ENCODE data around the gene TMEM141. TPM values are rescaled to one million over a fixed set of nuclear protein-coding genes. Genes with fewer than 3 reads are reported as not detected.
A peak's percentile ranks its signal among the peaks of the same experiment; 100 is the strongest.
"Not testable (repeated sequence)": the region's sequence is repeated elsewhere in the genome, so short reads cannot be mapped to it uniquely, and the experiment has no call there.

TMEM141 gene
- total RNA-seq, 1 donor from 2014 or later = 69.8 TPM

GRCh38 chr9:136784249-136784996 is 6.7 kb upstream of the TMEM141 start:
- peaks cover 2% of the 10 kb centered on the region for H3K27me3 ChIP-seq (ENCODE audit: control insufficient read depth, insufficient read depth, low read length)
- H3K4me3 ChIP-seq (ENCODE audit: low read depth, low read length) = no peak overlapping the region
- no peak for TF ChIP-seq CTCF (IDR thresholded peaks at IDR 0.05; ENCODE audit: insufficient read depth, low read length, poor library complexity, severe bottlenecking)
- no peaks in the 10 kb centered on the region for H3K36me3 ChIP-seq (ENCODE audit: control insufficient read depth, insufficient read depth, low read length)
- no peak for DNase-seq (ENCODE audit: low read depth)

GRCh38 chr9:136784997-136785361 is 6.2 kb upstream of the TMEM141 start:
- peaks cover 2% of the 10 kb centered on the region for H3K27me3 ChIP-seq (ENCODE audit: control insufficient read depth, insufficient read depth, low read length)
- no peak overlapping the region for H3K4me3 ChIP-seq (ENCODE audit: low read depth, low read length)
- H3K36me3 ChIP-seq (ENCODE audit: control insufficient read depth, insufficient read depth, low read length) = no peaks in the 10 kb centered on the region
- DNase-seq (ENCODE audit: low read depth) = no peak
- TF ChIP-seq CTCF (IDR thresholded peaks at IDR 0.05; ENCODE audit: insufficient read depth, low read length, poor library complexity, severe bottlenecking) = no peak

GRCh38 chr9:136785565-136786355 is 5.4 kb upstream of the TMEM141 start:
- not testable (repeated sequence) for H3K4me3 ChIP-seq (ENCODE audit: low read depth, low read length); H3K36me3 ChIP-seq (ENCODE audit: control insufficient read depth, insufficient read depth, low read length); H3K27me3 ChIP-seq (ENCODE audit: control insufficient read depth, insufficient read depth, low read length); DNase-seq (ENCODE audit: low read depth)

GRCh38 chr9:136786451-136786850 is 4.7 kb upstream of the TMEM141 start:
- Histone ChIP-seq H3K27me3 (ENCODE audit: control insufficient read depth, insufficient read depth, low read length) (no peaks in the 10 kb centered on the region), H3K4me3 (ENCODE audit: low read depth, low read length) (no peak overlapping the region), H3K36me3 (ENCODE audit: control insufficient read depth, insufficient read depth, low read length) (no peaks in the 10 kb centered on the region)
- no peak for TF ChIP-seq CTCF (IDR thresholded peaks at IDR 0.05; ENCODE audit: insufficient read depth, low read length, poor library complexity, severe bottlenecking)
- DNase-seq (ENCODE audit: low read depth) = no peak

- H3K4me3 ChIP-seq (ENCODE audit: low read depth, low read length); H3K27me3 ChIP-seq (ENCODE audit: control insufficient read depth, insufficient read depth, low read length); H3K36me3 ChIP-seq (ENCODE audit: control insufficient read depth, insufficient read depth, low read length); DNase-seq (ENCODE audit: low read depth): not testable (repeated sequence)
Measured at GRCh38 chr9:136786983-136787382, 4.2 kb upstream of the TMEM141 start.

- H3K27me3 ChIP-seq (ENCODE audit: control insufficient read depth, insufficient read depth, low read length) = no peaks in the 10 kb centered on the region
- TF ChIP-seq CTCF (IDR thresholded peaks at IDR 0.05; ENCODE audit: insufficient read depth, low read length, poor library complexity, severe bottlenecking) = peak; percentile 75
- no peaks in the 10 kb centered on the region for H3K36me3 ChIP-seq (ENCODE audit: control insufficient read depth, insufficient read depth, low read length)
- DNase-seq (ENCODE audit: low read depth) = no peak
- no peak overlapping the region for H3K4me3 ChIP-seq (ENCODE audit: low read depth, low read length)
Measured at GRCh38 chr9:136787690-136788400, 3.3 kb upstream of the TMEM141 start.

GRCh38 chr9:136788644-136789522 is 2.3 kb upstream of the TMEM141 start:
- not testable (repeated sequence) for H3K36me3 ChIP-seq (ENCODE audit: control insufficient read depth, insufficient read depth, low read length); H3K4me3 ChIP-seq (ENCODE audit: low read depth, low read length); DNase-seq (ENCODE audit: low read depth); H3K27me3 ChIP-seq (ENCODE audit: control insufficient read depth, insufficient read depth, low read length)
